GM13977 (cell line): ENCODE measurements around the gene FAM20C.

Source experiments
- DNase-seq: peaks from one replicate; pipeline ENCODE4 v3.0.0; 2012; ENCODE audit warnings: low spot score
- CTCF ChIP-seq: IDR thresholded peaks from 2 replicates; pipeline ENCODE4 v1.5.1; 2012; ENCODE audit warnings: mild to moderate bottlenecking, control low read depth; ENCODE audit not compliant: insufficient read depth; ENCODE audit errors: extremely low read depth, missing control alignments
- in situ Hi-C: fragments of 300-500 bp; cut with MboI; formaldehyde crosslinking; loops from one replicate; pipeline ENCODE4 v1.12.0; 2022; ENCODE audit warnings: low sequenced_read_pairs, low pct_unique_long_range_greater_than_20kb, mixed read lengths, inconsistent platforms; ENCODE audit not compliant: unreplicated experiment

FAM20C gene

GRCh38 chr7:174716-175115, 17.7 kb upstream of the FAM20C start:
- in situ Hi-C loops, result no loop called here
- no peak for TF ChIP-seq CTCF
- no peak for DNase-seq

DNA sequence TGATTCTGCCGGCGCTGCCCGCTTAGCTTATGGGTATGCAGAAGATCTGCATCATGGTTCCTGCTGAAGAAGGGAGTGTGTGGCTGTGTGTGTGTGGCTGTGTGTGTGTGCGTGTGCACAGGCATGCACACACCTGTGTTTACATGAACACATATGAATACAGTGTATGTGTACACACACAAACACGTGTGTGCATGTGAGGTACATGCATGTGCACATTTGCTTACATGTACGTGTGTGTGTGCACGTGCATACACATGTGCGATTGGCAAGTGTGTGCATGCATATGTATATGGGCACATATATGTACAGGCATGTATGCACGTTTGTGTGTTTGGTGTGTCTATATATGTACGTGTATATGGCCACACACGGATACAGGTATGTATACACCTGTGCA, 16.4 kb upstream of the FAM20C start:
- in situ Hi-C loops, result no loop called here
- TF ChIP-seq CTCF, result no peak

GRCh38 chr7:176381-176780, 16.0 kb upstream of the FAM20C start:
- no peak for TF ChIP-seq CTCF
- in situ Hi-C loops, result no loop called here
- no peak for DNase-seq

More for the DNA sequence above, 16.4 kb upstream of the FAM20C start:
- DNase-seq, result no peak

GRCh38 chr7:176786-177459, 15.4 kb upstream of the FAM20C start:
- in situ Hi-C loops, result no loop called here
- no peak for TF ChIP-seq CTCF
- no peak for DNase-seq

DNA sequence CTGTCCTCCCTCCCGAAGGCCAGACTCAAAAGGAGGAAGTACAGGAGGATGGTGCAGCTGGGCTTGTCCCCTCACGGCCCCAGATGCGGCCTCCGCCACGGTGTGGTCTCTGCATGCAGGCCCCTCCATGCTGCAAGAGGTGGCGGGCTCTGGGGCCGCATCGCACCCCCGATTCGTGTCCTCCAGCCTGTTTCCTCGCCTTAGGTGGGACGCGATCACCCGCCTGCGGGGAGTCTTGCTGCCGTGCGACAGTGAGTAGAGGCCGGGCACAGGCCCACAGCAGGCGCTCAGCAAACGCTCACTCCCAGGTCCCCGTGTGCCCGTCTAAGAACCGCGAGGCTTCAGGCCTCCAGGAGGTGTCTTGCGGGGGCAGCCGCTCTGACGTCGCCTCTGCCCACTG, 13.9 kb upstream of the FAM20C start:
- no peak for DNase-seq
- TF ChIP-seq CTCF, result no peak
- in situ Hi-C loops, result no loop called here

- TF ChIP-seq CTCF, result no peak
- in situ Hi-C loops, result no loop called here
- DNase-seq, result no peak
Observed at GRCh38 chr7:179209-179681, 13.1 kb upstream of the FAM20C start.
